EL (cell line): ENCODE measurements around the gene CCDC57.

ENCODE experiments used
- DNase-seq: peaks from one replicate; pipeline ENCODE4 v3.0.0-alpha.2; 2016

Gene CCDC57

GRCh38 chr17:82077617-82078358 lies 134.9 kb downstream of the CCDC57 start:
- DNase-seq = no peak

GRCh38 chr17:82076785-82077591 lies 135.7 kb downstream of the CCDC57 start:
- DNase-seq = no peak

- DNase-seq = no peak
Measured at GRCh38 chr17:82076018-82076784, 136.4 kb downstream of the CCDC57 start.

GRCh38 chr17:82073446-82073845 lies 139.2 kb downstream of the CCDC57 start:
- no peak for DNase-seq

GRCh38 chr17:82072827-82073226 lies 139.8 kb downstream of the CCDC57 start:
- no peak for DNase-seq

- no peak for DNase-seq
Measured at GRCh38 chr17:82070611-82071010, 142.0 kb downstream of the CCDC57 start.

- peak; percentile 43 for DNase-seq
Measured at GRCh38 chr17:82065638-82066303, 146.9 kb downstream of the CCDC57 start, which contains the start of gene DUS1L. Gene DUS1L, minus strand, starts transcription at chr17:82065804. Its CDS starts 745 bp downstream, at chr17:82065059.

- DNase-seq = peak; percentile 34
Measured at GRCh38 chr17:82065193-82065637, 147.4 kb downstream of the CCDC57 start.

GRCh38 chr17:82064433-82065192 lies 148.0 kb downstream of the CCDC57 start:
- DNase-seq = no peak

GRCh38 chr17:82063424-82064415 lies 148.9 kb downstream of the CCDC57 start:
- no peak for DNase-seq

- no peak for DNase-seq
Measured at GRCh38 chr17:82062984-82063368, 149.7 kb downstream of the CCDC57 start.

- DNase-seq = no peak
Measured at GRCh38 chr17:82062076-82062983, 150.3 kb downstream of the CCDC57 start.

GRCh38 chr17:82061047-82061925 lies 151.4 kb downstream of the CCDC57 start:
- no peak for DNase-seq

GRCh38 chr17:82060614-82061013 lies 152.0 kb downstream of the CCDC57 start:
- DNase-seq = no peak

GRCh38 chr17:82060001-82060380 lies 152.7 kb downstream of the CCDC57 start:
- no peak for DNase-seq

GRCh38 chr17:82059272-82060000 lies 153.2 kb downstream of the CCDC57 start:
- no peak for DNase-seq

GRCh38 chr17:82058855-82059249 lies 153.8 kb downstream of the CCDC57 start:
- DNase-seq = no peak
